Glutamatergic neuron (in vitro differentiated cells): ENCODE results near the gene HYI. TPM values are rescaled to one million over a fixed set of nuclear protein-coding genes. Genes with fewer than 3 reads are reported as not detected.

ENCODE experiments used
- DNase-seq: peaks from one replicate; pipeline ENCODE4 v3.0.0; 2022
- H3K27ac Mint-ChIP-seq: one replicate; pipeline ENCODE4 v1.8.0; 2020; ENCODE audit warnings: mild to moderate bottlenecking, mixed read lengths, inconsistent platforms; ENCODE audit not compliant: unreplicated experiment
- H3K27me3 Mint-ChIP-seq: one replicate; pipeline ENCODE4 v1.8.0; 2020; ENCODE audit warnings: mild to moderate bottlenecking, moderate library complexity, mixed read lengths, inconsistent platforms; ENCODE audit not compliant: unreplicated experiment
- H3K36me3 Mint-ChIP-seq: one replicate; pipeline ENCODE4 v1.8.0; 2020; ENCODE audit warnings: mild to moderate bottlenecking, mixed read lengths, inconsistent platforms; ENCODE audit not compliant: unreplicated experiment
- H3K4me1 Mint-ChIP-seq: one replicate; pipeline ENCODE4 v1.8.0; 2020; ENCODE audit warnings: mild to moderate bottlenecking, low read depth, mixed read lengths, inconsistent platforms; ENCODE audit not compliant: unreplicated experiment
- H3K4me3 Mint-ChIP-seq: one replicate; pipeline ENCODE4 v1.8.0; 2020; ENCODE audit warnings: mild to moderate bottlenecking, mixed read lengths, inconsistent platforms; ENCODE audit not compliant: unreplicated experiment
- H3K9me3 Mint-ChIP-seq: one replicate; pipeline ENCODE4 v1.8.0; 2020; ENCODE audit warnings: mild to moderate bottlenecking, moderate library complexity, mixed read lengths, inconsistent platforms; ENCODE audit not compliant: unreplicated experiment
- CTCF ChIP-seq: fragments of 200-600 bp; sonication (generic); IDR thresholded peaks from one replicate; pipeline ENCODE4 v1.5.0; 2021; ENCODE audit not compliant: partially characterized antibody, unreplicated experiment
- total RNA-seq: library from RNA; stranded (reverse); fragmentation: NEBNext Ultra II Directional; extraction: Animal tissue kit (Norgen Biotek cat#: 25700); gene quantifications from one replicate; pipeline ENCODE4 v1.2.1, GENCODE V29; 2021; ENCODE audit not compliant: unreplicated experiment

HYI gene
- total RNA-seq, 1 donor from 2014 or later = 18.7 TPM

- DNase-seq = no peak
- peaks cover 10% of the 10 kb centered on the region for H3K36me3 Mint-ChIP-seq
- no peak overlapping the region for H3K27ac Mint-ChIP-seq
- H3K4me3 Mint-ChIP-seq = no peak overlapping the region
- H3K27me3 Mint-ChIP-seq = peaks cover 4% of the 10 kb centered on the region
- no peaks in the 10 kb centered on the region for H3K9me3 Mint-ChIP-seq
- no peak for TF ChIP-seq CTCF
- H3K4me1 Mint-ChIP-seq = no peaks in the 10 kb centered on the region
Measured at GRCh38 chr1:43410571-43410970, 43.2 kb downstream of the HYI start.

DNA sequence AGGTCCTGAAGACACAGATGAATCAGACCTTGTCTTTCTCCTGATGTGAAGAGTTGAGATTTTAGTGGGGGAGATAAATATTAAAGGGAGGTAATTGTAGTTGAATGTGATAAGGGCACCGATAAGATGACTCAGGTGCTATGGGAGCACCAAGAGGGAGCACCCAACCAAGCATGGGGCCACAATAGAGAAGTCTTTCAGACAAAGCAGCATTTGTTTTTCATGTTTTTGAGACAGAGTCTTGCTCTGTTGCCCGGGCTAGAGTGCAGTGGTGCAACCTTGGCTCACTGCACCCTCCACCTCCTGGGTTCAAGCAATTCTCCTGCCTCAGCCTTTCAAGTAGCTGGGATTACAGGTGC is 47.9 kb downstream of the HYI start:
- H3K4me1 Mint-ChIP-seq = no peaks in the 10 kb centered on the region
- DNase-seq = no peak
- H3K4me3 Mint-ChIP-seq = no peak overlapping the region
- no peak overlapping the region for H3K27ac Mint-ChIP-seq
- H3K36me3 Mint-ChIP-seq = peaks cover 15% of the 10 kb centered on the region
- H3K27me3 Mint-ChIP-seq = peaks cover 8% of the 10 kb centered on the region
- peaks cover 3% of the 10 kb centered on the region for H3K9me3 Mint-ChIP-seq
- TF ChIP-seq CTCF = no peak

DNA sequence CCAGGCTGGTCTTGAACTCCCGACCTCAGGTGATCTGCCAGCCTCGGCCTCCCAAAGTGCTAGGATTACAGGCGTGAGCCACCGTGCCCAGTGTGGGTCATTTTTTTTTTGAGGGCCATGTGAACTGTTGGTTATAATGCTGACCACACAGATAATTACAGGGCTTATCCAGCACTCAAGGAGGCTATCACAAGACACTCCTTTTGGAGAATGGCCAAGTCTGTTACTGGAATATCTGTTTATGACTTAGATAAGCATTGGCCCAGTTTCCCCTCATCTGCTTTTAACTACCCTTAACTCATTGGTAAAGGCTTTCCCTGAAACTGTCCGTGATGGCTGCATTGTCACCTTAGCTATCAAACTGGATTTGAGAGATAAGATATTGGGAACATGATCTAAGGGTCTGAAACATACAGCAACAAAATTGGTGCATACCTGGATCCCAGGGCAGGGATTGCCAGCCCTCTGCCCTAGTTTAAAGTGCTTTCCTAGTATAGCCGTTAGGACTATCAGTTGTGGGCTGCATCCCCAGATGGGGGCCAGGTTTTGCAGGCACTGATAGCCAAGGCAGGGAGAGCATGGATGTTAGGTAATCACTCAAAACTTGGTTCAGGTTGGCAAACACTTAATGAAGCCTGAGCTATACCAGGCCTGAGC is 48.4 kb downstream of the HYI start:
- DNase-seq = no peak
- Mint-ChIP-seq H3K4me1 (no peaks in the 10 kb centered on the region), H3K27ac (no peak overlapping the region), H3K36me3 (peaks cover 15% of the 10 kb centered on the region), H3K4me3 (no peak overlapping the region), H3K27me3 (peaks cover 8% of the 10 kb centered on the region), H3K9me3 (peaks cover 3% of the 10 kb centered on the region)
- no peak for TF ChIP-seq CTCF

DNA sequence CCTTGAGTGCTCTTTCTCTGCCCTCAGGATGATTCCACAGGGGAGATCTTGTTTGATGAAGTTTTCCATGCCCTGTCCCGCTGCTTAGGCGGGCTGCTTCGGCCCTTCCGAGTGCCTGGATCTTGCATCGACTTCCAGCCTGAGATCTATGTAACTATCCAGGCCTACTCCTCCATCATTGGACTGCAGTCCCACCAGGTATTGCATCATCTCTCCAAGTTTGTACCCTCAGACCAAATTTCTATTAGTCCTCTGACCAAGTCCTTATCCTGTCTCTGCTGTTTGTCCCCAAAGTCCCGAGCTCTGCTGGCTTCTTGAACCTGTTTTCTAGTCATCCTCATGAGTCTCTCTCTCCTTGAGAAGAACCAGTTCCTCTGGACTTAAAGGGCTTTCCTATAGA is 49.4 kb downstream of the HYI start:
- Mint-ChIP-seq H3K9me3 (peaks cover 3% of the 10 kb centered on the region), H3K36me3 (peaks cover 15% of the 10 kb centered on the region), H3K4me1 (no peaks in the 10 kb centered on the region), H3K27ac (no peak overlapping the region), H3K4me3 (no peak overlapping the region), H3K27me3 (peaks cover 6% of the 10 kb centered on the region)
- TF ChIP-seq CTCF = no peak
- DNase-seq = no peak

- Mint-ChIP-seq H3K27ac (no peak overlapping the region), H3K4me3 (no peak overlapping the region), H3K27me3 (peaks cover 6% of the 10 kb centered on the region), H3K9me3 (peaks cover 3% of the 10 kb centered on the region), H3K36me3 (peaks cover 5% of the 10 kb centered on the region), H3K4me1 (no peaks in the 10 kb centered on the region)
- no peak for TF ChIP-seq CTCF
- DNase-seq = no peak
Measured at GRCh38 chr1:43402089-43402865, 51.5 kb downstream of the HYI start.
